Measurements from ENCODE around the gene LHFPL6.

The LHFPL6 gene

DNA sequence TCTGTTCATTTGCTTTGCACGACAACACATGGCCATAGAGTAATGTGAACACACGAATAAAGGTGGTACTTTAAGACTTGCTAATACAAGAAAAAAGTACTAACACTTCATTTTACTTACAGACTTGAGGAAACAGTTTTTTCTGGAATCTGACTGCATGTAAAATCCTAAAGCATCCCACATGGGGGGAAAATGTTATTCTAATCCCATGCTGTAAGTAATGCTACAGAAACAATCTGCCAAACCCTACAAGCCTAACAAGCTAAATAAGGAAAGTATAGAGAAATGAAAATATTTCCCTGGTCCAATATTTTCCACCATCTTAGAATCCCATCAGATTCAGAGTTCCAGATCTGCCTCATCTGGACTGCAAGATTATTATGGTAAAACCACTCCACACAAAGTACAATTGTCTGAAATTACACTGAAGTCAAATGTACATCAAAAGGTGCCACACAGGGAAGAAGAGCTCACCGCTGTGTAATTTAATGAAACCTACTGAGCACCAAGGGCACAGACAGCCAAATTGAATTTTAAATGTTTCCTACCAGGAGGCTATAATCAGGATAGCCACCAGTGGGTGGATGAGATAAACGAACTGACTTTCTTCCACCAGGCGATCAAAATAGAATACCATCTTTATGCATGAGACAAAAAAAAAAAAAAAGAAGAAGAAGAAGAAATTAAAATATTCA lies 22.0 kb downstream of the LHFPL6 start:
- DNase-seq (no peak), ATAC-seq (replicated peaks) (no peak)
- H3K27ac Mint-ChIP-seq: no peak overlapping the region
- no peaks in the 10 kb centered on the region for H3K36me3 Mint-ChIP-seq
- H3K4me3 Mint-ChIP-seq: no peak overlapping the region
- no peaks in the 10 kb centered on the region for H3K4me1 Mint-ChIP-seq
- no peaks in the 10 kb centered on the region for H3K9me3 Mint-ChIP-seq
- no peaks in the 10 kb centered on the region for H3K27me3 Mint-ChIP-seq

GRCh38 chr13:39578821-39579291 lies 24.1 kb downstream of the LHFPL6 start:
- H3K27ac Mint-ChIP-seq: no peak overlapping the region
- no peaks in the 10 kb centered on the region for H3K36me3 Mint-ChIP-seq
- no peak for DNase-seq
- no peak overlapping the region for H3K4me3 Mint-ChIP-seq
- no peaks in the 10 kb centered on the region for H3K27me3 Mint-ChIP-seq
- H3K4me1 Mint-ChIP-seq: no peaks in the 10 kb centered on the region
- no peaks in the 10 kb centered on the region for H3K9me3 Mint-ChIP-seq
- no peak for ATAC-seq (replicated peaks)

GRCh38 chr13:39577838-39578491 lies 25.0 kb downstream of the LHFPL6 start:
- no peak overlapping the region for H3K27ac Mint-ChIP-seq
- H3K27me3 Mint-ChIP-seq: no peaks in the 10 kb centered on the region

GRCh38 chr13:39577203-39577602 lies 25.8 kb downstream of the LHFPL6 start:
- Mint-ChIP-seq H3K27me3 (no peaks in the 10 kb centered on the region), H3K27ac (no peak overlapping the region), H3K4me3 (no peak overlapping the region), H3K36me3 (no peaks in the 10 kb centered on the region), H3K9me3 (no peaks in the 10 kb centered on the region), H3K4me1 (no peaks in the 10 kb centered on the region)
- no peak for DNase-seq
- ATAC-seq (replicated peaks): no peak

More at GRCh38 chr13:39577838-39578491, 25.0 kb downstream of the LHFPL6 start:
- no peak for DNase-seq
- H3K4me3 Mint-ChIP-seq: no peak overlapping the region
- no peak for ATAC-seq (replicated peaks)
- no peaks in the 10 kb centered on the region for H3K9me3 Mint-ChIP-seq
- no peaks in the 10 kb centered on the region for H3K4me1 Mint-ChIP-seq
- no peaks in the 10 kb centered on the region for H3K36me3 Mint-ChIP-seq

DNA sequence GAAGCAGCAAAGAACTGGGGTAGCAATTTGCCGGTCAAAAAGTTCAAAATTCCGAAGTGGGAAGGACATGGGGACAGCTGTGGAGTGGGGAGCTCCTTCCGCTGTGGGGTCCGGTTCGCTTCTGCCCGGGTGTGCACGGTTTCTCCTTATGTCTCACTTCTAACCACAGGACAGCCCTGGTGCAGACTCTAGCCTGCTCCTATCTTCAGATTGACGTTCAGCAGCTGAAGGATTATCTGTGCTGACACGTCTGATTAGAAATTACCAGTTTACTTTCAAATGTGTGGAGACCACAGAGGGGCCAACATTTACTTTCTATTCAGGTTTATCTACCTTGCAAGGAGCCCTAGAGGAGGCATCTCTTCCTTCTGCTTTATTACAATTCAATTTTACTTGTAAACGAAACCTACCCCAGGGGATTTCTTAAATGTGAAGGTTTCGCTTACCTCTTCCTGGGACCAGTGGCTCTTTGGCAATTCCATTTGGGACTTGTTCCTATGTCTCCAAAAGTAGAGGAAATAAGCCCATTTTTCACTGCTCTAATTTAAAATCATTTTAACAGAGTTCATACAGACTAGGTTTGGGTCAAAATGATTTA lies 27.3 kb downstream of the LHFPL6 start:
- no peaks in the 10 kb centered on the region for H3K9me3 Mint-ChIP-seq
- no peaks in the 10 kb centered on the region for H3K27me3 Mint-ChIP-seq
- no peaks in the 10 kb centered on the region for H3K4me1 Mint-ChIP-seq
- no peak for DNase-seq
- no peak for ATAC-seq (replicated peaks)
- no peak overlapping the region for H3K4me3 Mint-ChIP-seq
- no peak overlapping the region for H3K27ac Mint-ChIP-seq
- no peaks in the 10 kb centered on the region for H3K36me3 Mint-ChIP-seq

DNA sequence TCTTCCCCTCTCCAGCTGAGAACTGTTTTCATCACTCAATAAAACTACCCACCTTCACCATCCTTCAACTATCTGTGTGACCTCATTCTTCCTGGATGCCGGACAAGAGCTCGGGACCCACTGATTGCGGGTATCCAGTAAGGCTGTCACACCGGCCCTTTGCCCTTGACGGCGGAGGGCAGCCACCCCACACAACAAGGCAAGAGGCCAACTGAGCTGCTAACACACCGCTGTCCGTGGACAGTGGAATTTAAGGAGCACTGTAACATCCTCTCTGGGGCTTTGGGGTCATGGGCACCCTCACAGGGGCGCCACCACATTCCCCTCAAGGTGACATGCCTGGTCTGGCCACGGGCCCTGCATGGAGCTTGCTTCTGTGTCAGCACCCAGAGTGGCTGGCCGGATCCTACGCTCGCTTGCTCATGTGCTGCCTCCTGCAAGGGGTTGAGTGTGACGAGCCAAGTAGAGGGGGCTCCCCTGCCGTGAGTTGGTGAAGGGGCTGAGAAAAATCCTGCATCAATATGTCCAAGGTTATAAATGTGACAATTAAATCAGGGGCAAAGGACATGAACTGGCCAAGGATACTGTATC lies 31.4 kb downstream of the LHFPL6 start:
- no peak for DNase-seq
- Mint-ChIP-seq H3K27ac (no peak overlapping the region), H3K4me1 (no peaks in the 10 kb centered on the region), H3K36me3 (no peaks in the 10 kb centered on the region), H3K4me3 (no peak overlapping the region), H3K27me3 (no peaks in the 10 kb centered on the region), H3K9me3 (no peaks in the 10 kb centered on the region)
- no peak for ATAC-seq (replicated peaks)

- no peaks in the 10 kb centered on the region for H3K4me1 Mint-ChIP-seq
- H3K9me3 Mint-ChIP-seq: no peaks in the 10 kb centered on the region
- DNase-seq: no peak
- H3K27me3 Mint-ChIP-seq: no peaks in the 10 kb centered on the region
- H3K36me3 Mint-ChIP-seq: no peaks in the 10 kb centered on the region
- no peak overlapping the region for H3K27ac Mint-ChIP-seq
- no peak for ATAC-seq (replicated peaks)
- H3K4me3 Mint-ChIP-seq: no peak overlapping the region
Measured at GRCh38 chr13:39567569-39567968, 35.4 kb downstream of the LHFPL6 start.

- ATAC-seq (replicated peaks): no peak
- Mint-ChIP-seq H3K4me3 (no peak overlapping the region), H3K36me3 (no peaks in the 10 kb centered on the region), H3K27ac (no peak overlapping the region), H3K9me3 (no peaks in the 10 kb centered on the region), H3K27me3 (no peaks in the 10 kb centered on the region), H3K4me1 (no peaks in the 10 kb centered on the region)
- DNase-seq: no peak
Measured at GRCh38 chr13:39566216-39566869, 36.6 kb downstream of the LHFPL6 start.

- ATAC-seq (replicated peaks) (no peak), DNase-seq (no peak)
- no peak overlapping the region for H3K4me3 Mint-ChIP-seq
- no peaks in the 10 kb centered on the region for H3K36me3 Mint-ChIP-seq
- no peak overlapping the region for H3K27ac Mint-ChIP-seq
- no peaks in the 10 kb centered on the region for H3K4me1 Mint-ChIP-seq
- no peaks in the 10 kb centered on the region for H3K27me3 Mint-ChIP-seq
- no peaks in the 10 kb centered on the region for H3K9me3 Mint-ChIP-seq
Measured at GRCh38 chr13:39565036-39565949, 37.7 kb downstream of the LHFPL6 start.

DNA sequence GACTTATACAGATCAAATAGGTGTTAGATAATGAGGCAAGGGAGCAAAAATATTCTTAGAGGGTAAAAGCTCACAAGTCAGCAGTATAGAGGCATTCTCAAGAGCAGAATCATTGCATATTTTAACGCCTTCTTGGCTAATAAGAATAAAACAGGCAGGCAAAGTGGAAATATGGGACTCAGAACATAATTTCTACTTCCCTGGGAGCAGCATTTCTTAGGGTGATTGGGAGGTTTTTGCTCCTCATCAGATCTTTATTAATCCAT lies 39.6 kb downstream of the LHFPL6 start:
- ATAC-seq (replicated peaks): no peak
- Mint-ChIP-seq H3K4me1 (no peaks in the 10 kb centered on the region), H3K27me3 (no peaks in the 10 kb centered on the region), H3K4me3 (no peak overlapping the region), H3K36me3 (no peaks in the 10 kb centered on the region), H3K27ac (no peak overlapping the region), H3K9me3 (no peaks in the 10 kb centered on the region)
- DNase-seq: no peak

GRCh38 chr13:39561971-39562370 lies 41.0 kb downstream of the LHFPL6 start:
- no peaks in the 10 kb centered on the region for H3K27me3 Mint-ChIP-seq
- no peak overlapping the region for H3K4me3 Mint-ChIP-seq
- no peaks in the 10 kb centered on the region for H3K4me1 Mint-ChIP-seq
- ATAC-seq (replicated peaks) (no peak), DNase-seq (no peak)
- no peaks in the 10 kb centered on the region for H3K36me3 Mint-ChIP-seq
- H3K9me3 Mint-ChIP-seq: no peaks in the 10 kb centered on the region
- no peak overlapping the region for H3K27ac Mint-ChIP-seq

- Mint-ChIP-seq H3K9me3 (no peaks in the 10 kb centered on the region), H3K4me1 (no peaks in the 10 kb centered on the region), H3K27me3 (no peaks in the 10 kb centered on the region), H3K27ac (no peak overlapping the region), H3K36me3 (no peaks in the 10 kb centered on the region), H3K4me3 (no peak overlapping the region)
- no peak for DNase-seq
- ATAC-seq (replicated peaks): no peak
Measured at GRCh38 chr13:39559847-39560246, 43.1 kb downstream of the LHFPL6 start.

GRCh38 chr13:39557285-39557955 lies 45.6 kb downstream of the LHFPL6 start:
- Mint-ChIP-seq H3K36me3 (no peaks in the 10 kb centered on the region), H3K9me3 (no peaks in the 10 kb centered on the region), H3K4me3 (no peak overlapping the region), H3K27me3 (peaks cover 0 to 4% of the 10 kb centered on the region in 2 donors), H3K27ac (no peak overlapping the region), H3K4me1 (no peaks in the 10 kb centered on the region)
- no peak for ATAC-seq (replicated peaks)
- DNase-seq: no peak

Data from stimulated activated naive B cell treated with anti-CD40 and anti-IgM and Interleukin-4, amounts not matched to agents 10 μg/mL and 1 μg/mL and 100 μg/mL, for 72 hours (primary cell).